Measurements from ENCODE around the gene SZRD1. TPM values are rescaled to one million over a fixed set of nuclear protein-coding genes. Genes with fewer than 3 reads are reported as not detected.

The SZRD1 gene
- total and polyA plus RNA-seq, 9 of the 15 experiments (the other 6 are each of a cell fraction or from before 2014, with no cell fraction given): 3.9 to 149 (median 82.5) TPM

DNA sequence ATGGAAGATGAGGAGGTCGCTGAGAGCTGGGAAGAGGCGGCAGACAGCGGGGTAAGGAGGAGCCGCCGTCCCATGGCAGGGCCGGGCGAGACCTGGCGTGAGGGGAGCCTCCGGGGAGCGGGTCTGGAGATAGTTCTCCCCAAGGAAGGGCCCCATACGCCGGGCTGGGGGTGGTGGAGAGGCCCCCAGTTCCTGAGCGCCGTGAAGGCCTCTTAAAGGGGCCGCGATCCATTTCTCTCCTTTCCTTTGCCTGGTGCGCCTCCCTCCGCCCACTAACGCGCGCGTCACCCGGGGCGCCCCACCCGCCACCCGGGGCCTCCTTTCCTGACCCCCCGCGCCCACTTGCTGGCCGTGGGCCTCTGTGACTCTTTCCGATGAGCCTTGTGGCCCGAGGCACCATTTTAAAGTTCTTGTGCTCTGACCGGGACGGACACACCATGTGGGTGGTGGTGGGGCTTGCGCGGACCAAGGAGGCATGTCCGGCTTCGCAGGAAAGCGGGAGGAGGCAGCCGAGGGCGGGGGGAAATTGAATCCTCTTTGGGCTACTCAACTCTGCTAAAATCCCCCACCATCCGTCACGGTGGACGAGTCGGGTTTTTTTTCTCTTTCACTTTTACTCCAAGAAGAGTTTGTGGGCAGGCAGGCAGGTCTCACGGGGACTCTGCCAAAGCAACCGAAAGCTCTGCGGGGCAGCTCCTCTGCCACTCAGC lies 371 bp downstream of the SZRD1 start (continued):
- TF ChIP-seq, protein P1, sequence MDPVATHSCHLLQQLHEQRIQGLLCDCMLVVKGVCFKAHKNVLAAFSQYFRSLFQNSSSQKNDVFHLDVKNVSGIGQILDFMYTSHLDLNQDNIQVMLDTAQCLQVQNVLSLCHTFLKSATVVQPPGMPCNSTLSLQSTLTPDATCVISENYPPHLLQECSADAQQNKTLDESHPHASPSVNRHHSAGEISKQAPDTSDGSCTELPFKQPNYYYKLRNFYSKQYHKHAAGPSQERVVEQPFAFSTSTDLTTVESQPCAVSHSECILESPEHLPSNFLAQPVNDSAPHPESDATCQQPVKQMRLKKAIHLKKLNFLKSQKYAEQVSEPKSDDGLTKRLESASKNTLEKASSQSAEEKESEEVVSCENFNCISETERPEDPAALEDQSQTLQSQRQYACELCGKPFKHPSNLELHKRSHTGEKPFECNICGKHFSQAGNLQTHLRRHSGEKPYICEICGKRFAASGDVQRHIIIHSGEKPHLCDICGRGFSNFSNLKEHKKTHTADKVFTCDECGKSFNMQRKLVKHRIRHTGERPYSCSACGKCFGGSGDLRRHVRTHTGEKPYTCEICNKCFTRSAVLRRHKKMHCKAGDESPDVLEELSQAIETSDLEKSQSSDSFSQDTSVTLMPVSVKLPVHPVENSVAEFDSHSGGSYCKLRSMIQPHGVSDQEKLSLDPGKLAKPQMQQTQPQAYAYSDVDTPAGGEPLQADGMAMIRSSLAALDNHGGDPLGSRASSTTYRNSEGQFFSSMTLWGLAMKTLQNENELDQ (CRISPR knock-in tag; IDR thresholded peaks at IDR 0.05; ENCODE audit: borderline replicate concordance): peak; percentile 52; the same call in 1 of the 2 replicates
- TF ChIP-seq, protein P2, sequence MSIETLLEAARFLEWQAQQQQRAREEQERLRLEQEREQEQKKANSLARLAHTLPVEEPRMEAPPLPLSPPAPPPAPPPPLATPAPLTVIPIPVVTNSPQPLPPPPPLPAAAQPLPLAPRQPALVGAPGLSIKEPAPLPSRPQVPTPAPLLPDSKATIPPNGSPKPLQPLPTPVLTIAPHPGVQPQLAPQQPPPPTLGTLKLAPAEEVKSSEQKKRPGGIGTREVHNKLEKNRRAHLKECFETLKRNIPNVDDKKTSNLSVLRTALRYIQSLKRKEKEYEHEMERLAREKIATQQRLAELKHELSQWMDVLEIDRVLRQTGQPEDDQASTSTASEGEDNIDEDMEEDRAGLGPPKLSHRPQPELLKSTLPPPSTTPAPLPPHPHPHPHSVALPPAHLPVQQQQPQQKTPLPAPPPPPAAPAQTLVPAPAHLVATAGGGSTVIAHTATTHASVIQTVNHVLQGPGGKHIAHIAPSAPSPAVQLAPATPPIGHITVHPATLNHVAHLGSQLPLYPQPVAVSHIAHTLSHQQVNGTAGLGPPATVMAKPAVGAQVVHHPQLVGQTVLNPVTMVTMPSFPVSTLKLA (conservative IDR thresholded peaks at IDR 0.05): peak; percentile 80 to 92; a peak in 3 of 4 replicates
- TF ChIP-seq CC2D1A (IDR thresholded peaks at IDR 0.05) (peak; percentile 41; the same call in 1 of the 2 replicates), E2F3 (CRISPR knock-in tag; IDR thresholded peaks at IDR 0.05) (peak; percentile 12; the same call in 1 of the 2 replicates), RBM22 (IDR thresholded peaks at IDR 0.05; ENCODE audit: low read depth, low read length, poor library complexity, severe bottlenecking) (peak; percentile 54), RAD21 (CRISPR knock-in tag; conservative IDR thresholded peaks at IDR 0.05 in 1 of 2, IDR thresholded peaks at IDR 0.05 in 1 of 2) (peak in 1 of 2 experiments; percentile 25; a peak in 3 of 4 replicates), RB1 (IDR thresholded peaks at IDR 0.05; ENCODE audit: low read depth) (peak; percentile 67), ZNF780A (CRISPR knock-in tag; IDR thresholded peaks at IDR 0.05) (no peak), TEAD1 (CRISPR knock-in tag; IDR thresholded peaks at IDR 0.05) (0 out of 4 replicates have a peak, but pooled peaks of 1 of the 2 experiments have one; percentile 47)
- TF ChIP-seq, protein P3, sequence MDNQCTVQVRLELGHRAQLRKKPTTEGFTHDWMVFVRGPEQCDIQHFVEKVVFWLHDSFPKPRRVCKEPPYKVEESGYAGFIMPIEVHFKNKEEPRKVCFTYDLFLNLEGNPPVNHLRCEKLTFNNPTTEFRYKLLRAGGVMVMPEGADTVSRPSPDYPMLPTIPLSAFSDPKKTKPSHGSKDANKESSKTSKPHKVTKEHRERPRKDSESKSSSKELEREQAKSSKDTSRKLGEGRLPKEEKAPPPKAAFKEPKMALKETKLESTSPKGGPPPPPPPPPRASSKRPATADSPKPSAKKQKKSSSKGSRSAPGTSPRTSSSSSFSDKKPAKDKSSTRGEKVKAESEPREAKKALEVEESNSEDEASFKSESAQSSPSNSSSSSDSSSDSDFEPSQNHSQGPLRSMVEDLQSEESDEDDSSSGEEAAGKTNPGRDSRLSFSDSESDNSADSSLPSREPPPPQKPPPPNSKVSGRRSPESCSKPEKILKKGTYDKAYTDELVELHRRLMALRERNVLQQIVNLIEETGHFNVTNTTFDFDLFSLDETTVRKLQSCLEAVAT (IDR thresholded peaks at IDR 0.05): 0 out of 4 replicates have a peak, but pooled peaks of 1 of the 2 experiments have one; percentile 53
- TF ChIP-seq, protein P4, sequence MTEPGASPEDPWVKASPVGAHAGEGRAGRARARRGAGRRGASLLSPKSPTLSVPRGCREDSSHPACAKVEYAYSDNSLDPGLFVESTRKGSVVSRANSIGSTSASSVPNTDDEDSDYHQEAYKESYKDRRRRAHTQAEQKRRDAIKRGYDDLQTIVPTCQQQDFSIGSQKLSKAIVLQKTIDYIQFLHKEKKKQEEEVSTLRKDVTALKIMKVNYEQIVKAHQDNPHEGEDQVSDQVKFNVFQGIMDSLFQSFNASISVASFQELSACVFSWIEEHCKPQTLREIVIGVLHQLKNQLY (CRISPR knock-in tag; conservative IDR thresholded peaks at IDR 0.05): peak in 1 of 2 experiments; percentile 76; a peak in 1 of 4 replicates
- TF ChIP-seq, protein P5, sequence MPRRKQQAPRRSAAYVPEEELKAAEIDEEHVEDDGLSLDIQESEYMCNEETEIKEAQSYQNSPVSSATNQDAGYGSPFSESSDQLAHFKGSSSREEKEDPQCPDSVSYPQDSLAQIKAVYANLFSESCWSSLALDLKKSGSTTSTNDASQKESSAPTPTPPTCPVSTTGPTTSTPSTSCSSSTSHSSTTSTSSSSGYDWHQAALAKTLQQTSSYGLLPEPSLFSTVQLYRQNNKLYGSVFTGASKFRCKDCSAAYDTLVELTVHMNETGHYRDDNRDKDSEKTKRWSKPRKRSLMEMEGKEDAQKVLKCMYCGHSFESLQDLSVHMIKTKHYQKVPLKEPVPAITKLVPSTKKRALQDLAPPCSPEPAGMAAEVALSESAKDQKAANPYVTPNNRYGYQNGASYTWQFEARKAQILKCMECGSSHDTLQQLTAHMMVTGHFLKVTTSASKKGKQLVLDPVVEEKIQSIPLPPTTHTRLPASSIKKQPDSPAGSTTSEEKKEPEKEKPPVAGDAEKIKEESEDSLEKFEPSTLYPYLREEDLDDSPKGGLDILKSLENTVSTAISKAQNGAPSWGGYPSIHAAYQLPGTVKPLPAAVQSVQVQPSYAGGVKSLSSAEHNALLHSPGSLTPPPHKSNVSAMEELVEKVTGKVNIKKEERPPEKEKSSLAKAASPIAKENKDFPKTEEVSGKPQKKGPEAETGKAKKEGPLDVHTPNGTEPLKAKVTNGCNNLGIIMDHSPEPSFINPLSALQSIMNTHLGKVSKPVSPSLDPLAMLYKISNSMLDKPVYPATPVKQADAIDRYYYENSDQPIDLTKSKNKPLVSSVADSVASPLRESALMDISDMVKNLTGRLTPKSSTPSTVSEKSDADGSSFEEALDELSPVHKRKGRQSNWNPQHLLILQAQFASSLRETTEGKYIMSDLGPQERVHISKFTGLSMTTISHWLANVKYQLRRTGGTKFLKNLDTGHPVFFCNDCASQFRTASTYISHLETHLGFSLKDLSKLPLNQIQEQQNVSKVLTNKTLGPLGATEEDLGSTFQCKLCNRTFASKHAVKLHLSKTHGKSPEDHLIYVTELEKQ (CRISPR knock-in tag; IDR thresholded peaks at IDR 0.05): no peak
- TF ChIP-seq, protein P6, sequence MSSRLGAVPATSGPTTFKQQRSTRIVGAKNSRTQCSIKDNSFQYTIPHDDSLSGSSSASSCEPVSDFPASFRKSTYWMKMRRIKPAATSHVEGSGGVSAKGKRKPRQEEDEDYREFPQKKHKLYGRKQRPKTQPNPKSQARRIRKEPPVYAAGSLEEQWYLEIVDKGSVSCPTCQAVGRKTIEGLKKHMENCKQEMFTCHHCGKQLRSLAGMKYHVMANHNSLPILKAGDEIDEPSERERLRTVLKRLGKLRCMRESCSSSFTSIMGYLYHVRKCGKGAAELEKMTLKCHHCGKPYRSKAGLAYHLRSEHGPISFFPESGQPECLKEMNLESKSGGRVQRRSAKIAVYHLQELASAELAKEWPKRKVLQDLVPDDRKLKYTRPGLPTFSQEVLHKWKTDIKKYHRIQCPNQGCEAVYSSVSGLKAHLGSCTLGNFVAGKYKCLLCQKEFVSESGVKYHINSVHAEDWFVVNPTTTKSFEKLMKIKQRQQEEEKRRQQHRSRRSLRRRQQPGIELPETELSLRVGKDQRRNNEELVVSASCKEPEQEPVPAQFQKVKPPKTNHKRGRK (tag; IDR thresholded peaks at IDR 0.05): no peak
